Thyroid gland (tissue), 4 donors: ENCODE data around the gene MARK1.

Source experiments
- POLR2A ChIP-seq, 2 donors: fragments of 450-650 bp; IDR thresholded peaks; one replicate each; pipeline ENCODE4 v1.6.1; 2017; ENCODE audit warnings: antibody characterized with exemption in 2 of 2, mild to moderate bottlenecking in 2 of 2, moderate library complexity in 1 of 2
- TF ChIP-seq, protein P1 (sequence below), 6 experiments: fragments of 200-600 bp in 3 of 6; fragments of 450-650 bp in 3 of 6; sonication (generic) in 3 of 6; IDR thresholded peaks; one replicate each; pipeline ENCODE4 v1.5.1; 2016 to 2019; ENCODE audit warnings: antibody characterized with exemption in 6 of 6, mild to moderate bottlenecking in 2 of 6, inconsistent platforms in 1 of 6, moderate library complexity in 1 of 6

- no peak for TF ChIP-seq POLR2A (IDR thresholded peaks at IDR 0.05)
- TF ChIP-seq, protein P1, sequence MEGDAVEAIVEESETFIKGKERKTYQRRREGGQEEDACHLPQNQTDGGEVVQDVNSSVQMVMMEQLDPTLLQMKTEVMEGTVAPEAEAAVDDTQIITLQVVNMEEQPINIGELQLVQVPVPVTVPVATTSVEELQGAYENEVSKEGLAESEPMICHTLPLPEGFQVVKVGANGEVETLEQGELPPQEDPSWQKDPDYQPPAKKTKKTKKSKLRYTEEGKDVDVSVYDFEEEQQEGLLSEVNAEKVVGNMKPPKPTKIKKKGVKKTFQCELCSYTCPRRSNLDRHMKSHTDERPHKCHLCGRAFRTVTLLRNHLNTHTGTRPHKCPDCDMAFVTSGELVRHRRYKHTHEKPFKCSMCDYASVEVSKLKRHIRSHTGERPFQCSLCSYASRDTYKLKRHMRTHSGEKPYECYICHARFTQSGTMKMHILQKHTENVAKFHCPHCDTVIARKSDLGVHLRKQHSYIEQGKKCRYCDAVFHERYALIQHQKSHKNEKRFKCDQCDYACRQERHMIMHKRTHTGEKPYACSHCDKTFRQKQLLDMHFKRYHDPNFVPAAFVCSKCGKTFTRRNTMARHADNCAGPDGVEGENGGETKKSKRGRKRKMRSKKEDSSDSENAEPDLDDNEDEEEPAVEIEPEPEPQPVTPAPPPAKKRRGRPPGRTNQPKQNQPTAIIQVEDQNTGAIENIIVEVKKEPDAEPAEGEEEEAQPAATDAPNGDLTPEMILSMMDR (IDR thresholded peaks at IDR 0.05), result no peak
Measured at GRCh38 chr1:220566869-220567268, 38.9 kb downstream of the MARK1 start.
